ENCODE measurements around the gene TMEM130.

Gene TMEM130

DNA sequence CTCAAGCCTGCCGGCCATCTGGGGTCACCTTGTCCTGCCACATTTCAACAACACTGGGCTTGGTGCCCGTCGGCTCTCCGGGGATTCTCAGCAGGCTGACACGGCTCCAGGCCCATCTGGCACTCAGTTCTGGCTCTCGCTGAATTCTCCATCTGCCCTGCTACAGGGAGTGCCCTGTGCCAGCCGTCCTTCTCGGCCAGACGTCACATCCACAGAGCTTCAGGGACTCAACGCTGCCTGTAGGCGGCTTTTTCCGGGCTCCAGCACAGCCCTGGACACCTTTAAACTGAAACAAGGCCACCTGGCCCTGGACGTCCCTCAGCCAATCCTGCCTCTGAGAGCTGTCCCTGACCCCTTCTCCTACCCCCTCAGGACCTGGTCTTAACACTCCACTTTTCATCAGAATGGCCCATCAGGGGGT is 43.0 kb downstream of the TMEM130 start:
- TF ChIP-seq NFIC (IDR thresholded peaks at IDR 0.05) (peak; percentile 75), TCF12 (IDR thresholded peaks at IDR 0.05; ENCODE audit: low read depth) (peak; percentile 61), REST (IDR thresholded peaks at IDR 0.05; ENCODE audit: low read depth) (no peak), EP300 (IDR thresholded peaks at IDR 0.05; ENCODE audit: borderline replicate concordance) (0 out of 2 replicates have a peak, but pooled peaks have one; percentile 26)

GRCh38 chr7:98826387-98826786 is 43.4 kb downstream of the TMEM130 start:
- TF ChIP-seq EGR1 (IDR thresholded peaks at IDR 0.05) (no peak), EP300 (IDR thresholded peaks at IDR 0.05; ENCODE audit: borderline replicate concordance) (no peak)

DNA sequence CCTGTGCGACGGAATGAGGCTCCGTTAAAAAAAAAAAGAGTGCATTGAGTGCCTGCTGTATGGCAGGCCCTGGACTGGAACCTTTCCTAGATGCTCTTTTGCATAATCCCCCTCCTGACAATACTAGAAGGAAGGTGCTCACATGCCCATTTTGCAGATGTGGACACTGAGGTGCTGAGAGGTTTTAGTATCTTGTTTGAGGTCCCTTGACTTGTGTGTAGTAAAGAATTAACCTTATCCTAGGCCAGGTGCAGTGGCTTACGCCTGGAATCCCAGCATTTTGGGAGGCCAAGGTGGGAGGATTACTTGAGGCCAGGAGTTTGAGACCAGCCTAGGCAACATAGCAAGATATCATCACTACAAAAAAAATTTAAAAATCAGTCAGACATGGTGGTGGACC is 46.6 kb downstream of the TMEM130 start:
- TF ChIP-seq ZBTB7A (IDR thresholded peaks at IDR 0.05; ENCODE audit: low read depth) (no peak), TEAD4 (IDR thresholded peaks at IDR 0.05) (no peak), NFIC (IDR thresholded peaks at IDR 0.05) (no peak), CEBPB (IDR thresholded peaks at IDR 0.05) (no peak), EP300 (IDR thresholded peaks at IDR 0.05; ENCODE audit: borderline replicate concordance) (no peak), RAD21 (IDR thresholded peaks at IDR 0.05; ENCODE audit: low read depth) (no peak), YY1 (IDR thresholded peaks at IDR 0.05; ENCODE audit: low read depth) (no peak), CREB1 (IDR thresholded peaks at IDR 0.05; ENCODE audit: low read depth) (no peak), EGR1 (IDR thresholded peaks at IDR 0.05) (no peak), REST (IDR thresholded peaks at IDR 0.05; ENCODE audit: low read depth) (no peak), TCF12 (IDR thresholded peaks at IDR 0.05; ENCODE audit: low read depth) (no peak)
- TF ChIP-seq, protein P1, sequence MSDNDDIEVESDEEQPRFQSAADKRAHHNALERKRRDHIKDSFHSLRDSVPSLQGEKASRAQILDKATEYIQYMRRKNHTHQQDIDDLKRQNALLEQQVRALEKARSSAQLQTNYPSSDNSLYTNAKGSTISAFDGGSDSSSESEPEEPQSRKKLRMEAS (IDR thresholded peaks at IDR 0.05): no peak

DNA sequence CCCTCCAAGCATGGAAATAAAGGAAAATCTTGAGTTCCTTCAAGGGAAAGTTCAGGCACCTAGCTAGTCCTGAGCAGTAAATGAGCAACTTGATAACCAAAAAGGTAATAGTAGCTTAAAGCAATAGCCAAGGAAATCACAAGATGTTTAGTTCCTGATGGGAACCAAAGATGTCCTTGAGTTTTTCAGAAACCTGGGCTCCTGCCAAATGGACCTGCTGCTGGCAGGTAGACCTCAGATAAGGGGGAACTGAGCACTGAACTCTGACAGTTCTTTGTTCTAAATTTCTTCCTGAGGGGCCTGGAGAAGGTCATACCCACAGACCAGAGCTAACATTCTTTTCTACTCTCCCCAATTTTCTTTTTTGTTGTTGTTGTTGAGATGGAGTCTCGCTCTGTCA is 48.5 kb downstream of the TMEM130 start:
- TF ChIP-seq NFIC (IDR thresholded peaks at IDR 0.05): no peak

DNA sequence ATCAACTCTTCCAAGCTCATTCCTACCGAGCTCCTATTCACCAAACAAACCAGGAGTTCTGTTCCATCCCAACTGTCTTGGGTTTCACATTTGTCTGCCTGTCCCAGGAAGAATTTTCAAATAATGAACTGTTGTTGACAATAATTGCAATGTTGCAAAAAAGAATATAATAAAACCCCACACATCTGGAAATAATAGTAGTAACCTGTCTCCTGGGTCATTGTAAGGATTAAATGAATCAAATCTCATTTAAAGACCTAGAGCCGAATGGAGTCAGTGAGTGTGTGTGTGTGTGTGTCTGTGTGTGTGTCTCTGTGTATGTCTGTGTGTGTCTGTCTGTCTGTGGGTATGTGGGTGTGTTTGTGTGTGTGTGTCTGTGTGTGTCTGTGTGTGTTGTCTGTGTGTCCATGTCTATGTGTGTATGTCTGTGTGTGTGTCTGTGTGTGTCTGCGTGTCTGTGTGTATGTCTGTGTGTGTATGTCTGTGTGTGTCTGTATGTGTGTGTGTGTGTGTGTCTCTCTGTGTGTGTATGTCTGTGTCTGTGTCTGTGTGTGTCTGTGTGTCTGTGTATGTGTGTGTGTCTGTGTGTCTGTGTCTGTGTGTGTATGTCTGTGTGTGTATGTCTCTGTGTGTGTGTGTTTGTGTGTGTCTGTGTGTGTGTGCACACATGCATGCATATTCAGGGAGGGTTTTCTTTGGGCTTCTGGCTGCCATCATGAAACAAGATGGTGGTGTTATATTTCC is 52.7 kb downstream of the TMEM130 start:
- TF ChIP-seq YY1 (IDR thresholded peaks at IDR 0.05; ENCODE audit: low read depth): no peak
- TF ChIP-seq, protein P2, sequence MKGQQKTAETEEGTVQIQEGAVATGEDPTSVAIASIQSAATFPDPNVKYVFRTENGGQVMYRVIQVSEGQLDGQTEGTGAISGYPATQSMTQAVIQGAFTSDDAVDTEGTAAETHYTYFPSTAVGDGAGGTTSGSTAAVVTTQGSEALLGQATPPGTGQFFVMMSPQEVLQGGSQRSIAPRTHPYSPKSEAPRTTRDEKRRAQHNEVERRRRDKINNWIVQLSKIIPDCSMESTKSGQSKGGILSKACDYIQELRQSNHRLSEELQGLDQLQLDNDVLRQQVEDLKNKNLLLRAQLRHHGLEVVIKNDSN (IDR thresholded peaks at IDR 0.05): no peak

GRCh38 chr7:98816241-98816640 is 53.6 kb downstream of the TMEM130 start:
- TF ChIP-seq TEAD4 (IDR thresholded peaks at IDR 0.05) (no peak), ZBTB7A (IDR thresholded peaks at IDR 0.05; ENCODE audit: low read depth) (no peak), NFIC (IDR thresholded peaks at IDR 0.05) (no peak), CREB1 (IDR thresholded peaks at IDR 0.05; ENCODE audit: low read depth) (no peak), EP300 (IDR thresholded peaks at IDR 0.05; ENCODE audit: borderline replicate concordance) (no peak), EGR1 (IDR thresholded peaks at IDR 0.05) (no peak), RAD21 (IDR thresholded peaks at IDR 0.05; ENCODE audit: low read depth) (no peak), YY1 (IDR thresholded peaks at IDR 0.05; ENCODE audit: low read depth) (no peak), CEBPB (IDR thresholded peaks at IDR 0.05) (no peak), REST (IDR thresholded peaks at IDR 0.05; ENCODE audit: low read depth) (no peak), TCF12 (IDR thresholded peaks at IDR 0.05; ENCODE audit: low read depth) (no peak), FOXM1 (IDR thresholded peaks at IDR 0.05; ENCODE audit: borderline replicate concordance, low read depth) (no peak), TAF1 (IDR thresholded peaks at IDR 0.05; ENCODE audit: low read depth) (no peak)
- TF ChIP-seq, protein P1 (IDR thresholded peaks at IDR 0.05): no peak
- TF ChIP-seq, protein P2 (IDR thresholded peaks at IDR 0.05): no peak
